IMR-90 (cell line): ENCODE data around the gene SLC23A2. TPM values are rescaled to one million over a fixed set of nuclear protein-coding genes. Genes with fewer than 3 reads are reported as not detected.
A peak's percentile ranks its signal among the peaks of the same experiment; 100 is the strongest.

Experiments
- ATAC-seq: fragments of 200-7000 bp; cut with Tn5 transposase; 2 replicates; pipeline ENCODE4 v1.9.1; 2020; ENCODE audit warnings: low read depth, mild to moderate bottlenecking, moderate library complexity
- BruUV-seq: library from RNA; stranded (reverse); fragments of 400-500 nt; replicated peaks from 2 replicates; lab custom pipeline; 2021; lab: Mats Ljungman, UMichigan
- CTCF ChIA-PET: fragments of 300-600 bp; formaldehyde crosslinking; extraction: SDS; loops from one replicate; lab custom pipeline; 2021; ENCODE audit warnings: antibody characterized with exemption; lab: Yijun Ruan, JAX
- POLR2A ChIA-PET: fragments of 300-600 bp; sonication (Branson Sonifier 250); formaldehyde crosslinking; loops from one replicate; lab custom pipeline; 2022; ENCODE audit warnings: antibody characterized with exemption; ENCODE audit not compliant: unreplicated experiment; lab: Charles Lee
- DNase-seq: peaks from one replicate; pipeline ENCODE4 v3.0.0; 2013
- H2AFZ ChIP-seq: replicated peaks from 2 replicates; pipeline ENCODE3; 2013; ENCODE audit warnings: low read length, mild to moderate bottlenecking; ENCODE audit not compliant: poor library complexity
- H2AK5ac ChIP-seq: 2 replicates; pipeline ENCODE4 v1.6.1; 2013; ENCODE audit warnings: low read depth, low read length, inconsistent platforms
- H2AK9ac ChIP-seq: replicated peaks from 2 replicates; pipeline ENCODE3; 2013; ENCODE audit warnings: mild to moderate bottlenecking, low read depth, low read length, moderate library complexity; ENCODE audit not compliant: poor library complexity
- H2BK120ac ChIP-seq: 2 replicates; pipeline ENCODE4 v1.6.1; 2013; ENCODE audit warnings: low read depth, low read length, inconsistent platforms
- H2BK15ac ChIP-seq: 3 replicates; pipeline ENCODE4 v1.6.1; 2013; ENCODE audit warnings: low read depth, low read length, inconsistent platforms
- H2BK20ac ChIP-seq: 2 replicates; pipeline ENCODE4 v1.6.1; 2013; ENCODE audit warnings: low read depth, mild to moderate bottlenecking, inconsistent platforms, low read length, moderate library complexity
- H2BK5ac ChIP-seq: 2 replicates; pipeline ENCODE4 v1.6.1; 2013; ENCODE audit warnings: mild to moderate bottlenecking, low read depth, low read length, inconsistent platforms; ENCODE audit not compliant: poor library complexity, severe bottlenecking
- H3K14ac ChIP-seq: replicated peaks from 2 replicates; pipeline ENCODE4 v1.6.1; 2013; ENCODE audit warnings: low read depth, low read length, inconsistent platforms
- H3K18ac ChIP-seq: 2 replicates; pipeline ENCODE4 v1.6.1; 2013; ENCODE audit warnings: low read depth, low read length, control low read depth
- H3K23ac ChIP-seq: 2 replicates; pipeline ENCODE4 v1.6.1; 2013; ENCODE audit warnings: low read depth, low read length, inconsistent platforms
- H3K27ac ChIP-seq: 2 replicates; pipeline ENCODE4 v1.5.1; 2013; ENCODE audit warnings: mild to moderate bottlenecking, control low read depth, low read length; ENCODE audit not compliant: insufficient read depth
- H3K27me3 ChIP-seq: 2 replicates; pipeline ENCODE4 v1.6.1; 2013; ENCODE audit warnings: low read length; ENCODE audit not compliant: control insufficient read depth, insufficient read depth
- H3K36me3 ChIP-seq: 2 replicates; pipeline ENCODE4 v1.6.1; 2013; ENCODE audit warnings: low read length, mixed read lengths; ENCODE audit not compliant: control insufficient read depth, insufficient read depth
- H3K4ac ChIP-seq: 2 replicates; pipeline ENCODE4 v1.6.1; 2013; ENCODE audit warnings: low read depth, low read length, inconsistent platforms
- H3K4me1 ChIP-seq: 2 replicates; pipeline ENCODE4 v1.6.1; 2013; ENCODE audit warnings: low read length, mixed read lengths; ENCODE audit not compliant: control insufficient read depth, insufficient read depth
- H3K4me2 ChIP-seq: 2 replicates; pipeline ENCODE4 v1.6.1; 2013; ENCODE audit warnings: low read depth, mild to moderate bottlenecking, control low read depth, low read length, moderate library complexity
- H3K4me3 ChIP-seq: 2 replicates; pipeline ENCODE4 v1.5.1; 2013; ENCODE audit warnings: low read depth, mild to moderate bottlenecking, control low read depth, low read length, moderate library complexity; ENCODE audit not compliant: insufficient read depth
- H3K56ac ChIP-seq: 2 replicates; pipeline ENCODE4 v1.6.1; 2013; ENCODE audit warnings: low read length, inconsistent platforms; ENCODE audit not compliant: insufficient read depth; ENCODE audit errors: extremely low read depth
- H3K79me1 ChIP-seq, 2 experiments: 2 replicates each; pipeline ENCODE4 v1.6.1; 2013; ENCODE audit warnings: low read length in 2 of 2, inconsistent platforms in 1 of 2, low read depth in 1 of 2
- H3K9ac ChIP-seq: 2 replicates; pipeline ENCODE4 v1.6.1; 2013; ENCODE audit warnings: low read depth, low read length, control low read depth
- H3K9me1 ChIP-seq: 2 replicates; pipeline ENCODE4 v1.6.1; 2013; ENCODE audit warnings: low read length, inconsistent platforms; ENCODE audit not compliant: insufficient read depth
- H3K9me3 ChIP-seq: 2 replicates; pipeline ENCODE4 v1.6.1; 2013; ENCODE audit warnings: low read length; ENCODE audit not compliant: control insufficient read depth, insufficient read depth
- H4K20me1 ChIP-seq: 2 replicates; pipeline ENCODE4 v1.6.1; 2013; ENCODE audit warnings: low read length, inconsistent platforms; ENCODE audit not compliant: insufficient read depth
- H4K5ac ChIP-seq: 2 replicates; pipeline ENCODE4 v1.6.1; 2013; ENCODE audit warnings: mild to moderate bottlenecking, low read depth, low read length, control low read depth
- H4K8ac ChIP-seq, 2 experiments: 2 replicates each; pipeline ENCODE4 v1.6.1; 2013; ENCODE audit warnings: low read depth in 2 of 2, low read length in 2 of 2, control low read depth in 1 of 2, inconsistent platforms in 1 of 2
- H4K91ac ChIP-seq: 2 replicates; pipeline ENCODE4 v1.6.1; 2013; ENCODE audit warnings: low read depth, low read length, inconsistent platforms; ENCODE audit not compliant: insufficient read depth
- BHLHE40 ChIP-seq: fragments of 150-350 bp; IDR thresholded peaks from 2 replicates; pipeline ENCODE4 v1.6.1; 2016; ENCODE audit warnings: mild to moderate bottlenecking, low read depth, low read length
- CHD1 ChIP-seq: IDR thresholded peaks from 2 replicates; pipeline ENCODE4 v1.6.1; 2012; ENCODE audit warnings: low read depth, low read length, improper control_type of control experiment
- MAZ ChIP-seq: IDR thresholded peaks from 2 replicates; pipeline ENCODE4 v1.6.1; 2012; ENCODE audit warnings: low read depth, mild to moderate bottlenecking, low read length, improper control_type of control experiment, moderate library complexity, borderline replicate concordance
- RAD21 ChIP-seq: IDR thresholded peaks from 2 replicates; pipeline ENCODE4 v1.6.1; 2012; ENCODE audit warnings: low read length, improper control_type of control experiment
- SMC3 ChIP-seq: fragments of 150-350 bp; IDR thresholded peaks from 2 replicates; pipeline ENCODE4 v1.6.1; 2016; ENCODE audit warnings: low read depth, mild to moderate bottlenecking, antibody characterized with exemption, low read length, moderate library complexity
- WGBS, 2 experiments: methylation state at CpG; one replicate each; pipeline versions ENCODE4 v1.1.5 to v1.1.7; 2013; ENCODE audit warnings: missing lambda C conversion rate in 2 of 2; ENCODE audit not compliant: insufficient read length in 1 of 2; ENCODE audit errors: extremely low coverage in 2 of 2; 5-methylcytosine and 5-hydroxymethylcytosine counted together
- dilution Hi-C: fragments of 300-500 bp; cut with HindIII; formaldehyde crosslinking; loops from one replicate; pipeline ENCODE4 v1.14.3; 2018; ENCODE audit warnings: low sequenced_read_pairs; ENCODE audit not compliant: unreplicated experiment
- in situ Hi-C: fragments of 300-500 bp; cut with MboI; formaldehyde crosslinking; loops from 3 replicates; pipeline ENCODE4 v1.14.3; 2019; ENCODE audit warnings: low sequenced_read_pairs, inconsistent platforms, mixed read lengths
- intact Hi-C: fragments of 100-400 bp; cut with micrococcal nuclease; formaldehyde crosslinking; loops from 2 replicates; pipeline ENCODE4 v1.10.0; 2022
- polyA plus RNA-seq, 3 experiments: library from polyadenylated mRNA; depleted of rRNA; stranded (reverse); fragments of >200 nt; gene quantifications; 2 replicates each; pipeline ENCODE4 v1.2.3, GENCODE V29; 2012; ENCODE audit warnings: low replicate concordance in 1 of 3
- total RNA-seq: library from RNA; depleted of rRNA; stranded (reverse); fragments of >200 nt; gene quantifications from 2 replicates; pipeline ENCODE4 v1.2.3, GENCODE V29; 2012

Gene SLC23A2
- total and polyA plus RNA-seq, 2 of the 4 experiments (the other 2 are of a cell fraction) = 10.2 to 14.4 TPM

DNA sequence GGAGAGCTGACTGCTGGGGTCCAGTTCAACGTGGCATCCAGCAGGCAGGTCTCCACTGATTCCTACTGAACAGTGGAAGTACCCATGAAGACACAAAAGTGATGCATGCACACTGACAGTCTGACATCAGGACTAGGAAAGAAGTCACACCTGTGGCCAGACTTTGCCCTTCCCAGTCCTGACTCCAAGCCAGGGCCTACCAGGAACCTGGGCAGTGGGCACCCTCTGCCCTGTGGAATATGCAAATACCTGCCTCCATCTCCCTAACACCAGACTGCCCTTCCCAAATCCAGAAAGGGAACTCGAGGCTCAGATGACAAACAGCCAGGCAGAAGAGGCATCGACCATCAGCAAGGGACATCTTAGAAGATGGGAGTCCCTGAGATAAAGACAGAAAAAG is 50.9 kb downstream of the SLC23A2 start:
- peak overlapping the region; percentile 34; the same call in 1 of the 2 replicates for H3K23ac ChIP-seq
- H3K4me1 ChIP-seq = peaks cover 22% of the 10 kb centered on the region
- intact Hi-C loops = loop anchor here (5.0 kb wide), 1 partner anchor 343 kb away; no protein-coding TSS in a partner anchor
- in situ Hi-C loops = loop anchor here (25.0 kb wide), 1 partner anchor 338 kb away; no protein-coding TSS in a partner anchor
- H2BK120ac ChIP-seq = peak overlapping the region; percentile 84
- H4K8ac ChIP-seq = peak overlapping the region; percentile 7 to 56; a peak in 3 of 4 replicates
- peak overlapping the region; percentile 40; the same call in 2 of the 3 replicates for H2BK15ac ChIP-seq
- H3K9me3 ChIP-seq = no peaks in the 10 kb centered on the region
- H3K36me3 ChIP-seq = 0 out of 2 replicates have a peak, but pooled peaks cover 1% of the 10 kb centered on the region
- POLR2A ChIA-PET = no interaction called here
- H3K79me1 ChIP-seq = peaks cover 16 to 45% of the 10 kb centered on the region in 2 experiments; a peak in 3 of 4 replicates
- no peaks in the 10 kb centered on the region for H3K27me3 ChIP-seq
- H3K56ac ChIP-seq = no peak overlapping the region
- H3K27ac ChIP-seq = peak overlapping the region; percentile 94
- H4K20me1 ChIP-seq = peaks cover 3% of the 10 kb centered on the region; the same call in 1 of the 2 replicates
- H2AK9ac ChIP-seq = peak overlapping the region; percentile 83
- H2BK5ac ChIP-seq = no peak overlapping the region
- H2AK5ac ChIP-seq = peak overlapping the region; percentile 68
- no peak overlapping the region for H3K4me2 ChIP-seq
- H3K18ac ChIP-seq = peak overlapping the region; percentile 83
- no peak overlapping the region for H2AFZ ChIP-seq
- no TSS peak for BruUV-seq
- H3K9ac ChIP-seq = peak overlapping the region; percentile 21; the same call in 1 of the 2 replicates
- peak overlapping the region; percentile 89 for H2BK20ac ChIP-seq
- dilution Hi-C loops = no loop called here
- H3K14ac ChIP-seq = peak overlapping the region; percentile 65
- peaks cover 14% of the 10 kb centered on the region; the same call in 1 of the 2 replicates for H3K9me1 ChIP-seq
- CTCF ChIA-PET = interaction anchor here (0.7 to 1.2 kb wide), 5 partner anchors 11 to 165 kb away, joined by 3 to 7 read pairs (median 3); no protein-coding TSS in a partner anchor
- ATAC-seq (no peak), DNase-seq (no peak)
- H4K5ac ChIP-seq = peak overlapping the region; percentile 81
- H3K4ac ChIP-seq = peak overlapping the region; percentile 96
- no peak overlapping the region for H3K4me3 ChIP-seq
- 86% methylated on average over 1 of the region's 3 CpGs; no CpG with 5 or more reads in 1 of the 2 experiments for WGBS, 2 experiments
- peak overlapping the region; percentile 82 for H4K91ac ChIP-seq
- TF ChIP-seq RAD21 (no peak), BHLHE40 (no peak), CHD1 (no peak), SMC3 (no peak), MAZ (no peak)
